ENCODE measurements around the gene NUDT7. TPM values are rescaled to one million over a fixed set of nuclear protein-coding genes. Genes with fewer than 3 reads are reported as not detected.
A peak's percentile ranks its signal among the peaks of the same experiment; 100 is the strongest.

NUDT7 gene
- total and polyA plus RNA-seq, 4 donors = 3.8 to 28.7 (median 10.1) TPM

GRCh38 chr16:77780378-77780837 lies 58.1 kb downstream of the NUDT7 start:
- ATAC-seq (ENCODE audit: low FRiP score) = peak; percentile 77
- intact Hi-C loops (cut with DNase I) = loop anchor here in 1 of 2 donors (10.0 kb wide), 1 partner anchor 184 kb away; no protein-coding TSS in a partner anchor
- Histone ChIP-seq H3K4me1 (ENCODE audit: control insufficient read depth in 1 of 2, insufficient read depth in 2 of 2, low read length in 2 of 2) (peaks cover 0 to 3% of the 10 kb centered on the region in 2 donors), H3K27me3 (ENCODE audit: control insufficient read depth in 1 of 2, insufficient read depth in 2 of 2, low read length in 1 of 2) (no peaks in the 10 kb centered on the region), H3K4me3 (ENCODE audit: low read length in 2 of 2) (no peak overlapping the region), H3K9me3 (ENCODE audit: control insufficient read depth, low read length) (no peaks in the 10 kb centered on the region), H3K27ac (ENCODE audit: low read depth in 1 of 2, low read length in 2 of 2) (peak overlapping the region in 1 of 2 donors; percentile 6), H3K36me3 (ENCODE audit: control insufficient read depth in 1 of 2, insufficient read depth in 2 of 2, low read length in 1 of 2) (no peaks in the 10 kb centered on the region)
- WGBS, 2 donors = 18 to 25% methylated on average over 9 of the region's 9 CpGs
- DNase-seq = peak in 1 of 2 donors; percentile 50

GRCh38 chr16:77781091-77781490 lies 58.8 kb downstream of the NUDT7 start:
- intact Hi-C loops (cut with DNase I) = loop anchor here in 1 of 2 donors (10.0 kb wide), 1 partner anchor 184 kb away; no protein-coding TSS in a partner anchor
- ATAC-seq (ENCODE audit: low FRiP score) = no peak
- no peak overlapping the region for H3K27ac ChIP-seq (ENCODE audit: low read depth in 1 of 2, low read length in 2 of 2)

GRCh38 chr16:77782694-77783093 lies 60.4 kb downstream of the NUDT7 start:
- Histone ChIP-seq H3K9me3 (ENCODE audit: control insufficient read depth, low read length) (no peaks in the 10 kb centered on the region), H3K36me3 (ENCODE audit: control insufficient read depth in 1 of 2, insufficient read depth in 2 of 2, low read length in 1 of 2) (no peaks in the 10 kb centered on the region), H3K4me1 (ENCODE audit: control insufficient read depth in 1 of 2, insufficient read depth in 2 of 2, low read length in 2 of 2) (peaks cover 0 to 3% of the 10 kb centered on the region in 2 donors), H3K27me3 (ENCODE audit: control insufficient read depth in 1 of 2, insufficient read depth in 2 of 2, low read length in 1 of 2) (no peaks in the 10 kb centered on the region), H3K27ac (ENCODE audit: low read depth in 1 of 2, low read length in 2 of 2) (no peak overlapping the region), H3K4me3 (ENCODE audit: low read length in 2 of 2) (no peak overlapping the region)
- ATAC-seq (ENCODE audit: low FRiP score) (no peak), DNase-seq (no peak)
- intact Hi-C loops (cut with DNase I) = loop anchor here in 1 of 2 donors (10.0 kb wide), 1 partner anchor 182 kb away; no protein-coding TSS in a partner anchor
- 31 to 40% methylated on average over 2 of the region's 2 CpGs for WGBS, 2 donors

More at GRCh38 chr16:77781091-77781490, 58.8 kb downstream of the NUDT7 start:
- no peak overlapping the region for H3K4me3 ChIP-seq (ENCODE audit: low read length in 2 of 2)
- H3K27me3 ChIP-seq (ENCODE audit: control insufficient read depth in 1 of 2, insufficient read depth in 2 of 2, low read length in 1 of 2) = no peaks in the 10 kb centered on the region
- DNase-seq = no peak
- no peaks in the 10 kb centered on the region for H3K9me3 ChIP-seq (ENCODE audit: control insufficient read depth, low read length)
- no peaks in the 10 kb centered on the region for H3K36me3 ChIP-seq (ENCODE audit: control insufficient read depth in 1 of 2, insufficient read depth in 2 of 2, low read length in 1 of 2)
- peaks cover 0 to 3% of the 10 kb centered on the region in 2 donors for H3K4me1 ChIP-seq (ENCODE audit: control insufficient read depth in 1 of 2, insufficient read depth in 2 of 2, low read length in 2 of 2)

- no peaks in the 10 kb centered on the region for H3K9me3 ChIP-seq (ENCODE audit: control insufficient read depth, low read length)
- intact Hi-C loops (cut with DNase I) = loop anchor here in 1 of 2 donors (10.0 kb wide), 1 partner anchor 180 kb away; no protein-coding TSS in a partner anchor
- no peaks in the 10 kb centered on the region for H3K36me3 ChIP-seq (ENCODE audit: control insufficient read depth in 1 of 2, insufficient read depth in 2 of 2, low read length in 1 of 2)
- no peak overlapping the region for H3K4me3 ChIP-seq (ENCODE audit: low read length in 2 of 2)
- H3K27ac ChIP-seq (ENCODE audit: low read depth in 1 of 2, low read length in 2 of 2) = no peak overlapping the region
- H3K27me3 ChIP-seq (ENCODE audit: control insufficient read depth in 1 of 2, insufficient read depth in 2 of 2, low read length in 1 of 2) = no peaks in the 10 kb centered on the region
- 89% methylated on average over 32 to 38 of the region's 38 CpGs for WGBS, 2 donors
- peaks cover 0 to 3% of the 10 kb centered on the region in 2 donors for H3K4me1 ChIP-seq (ENCODE audit: control insufficient read depth in 1 of 2, insufficient read depth in 2 of 2, low read length in 2 of 2)
- ATAC-seq (ENCODE audit: low FRiP score) (no peak), DNase-seq (no peak)
These were observed 62.4 kb downstream of the NUDT7 start for GRCh38 chr16:77784441-77785372.

GRCh38 chr16:77785373-77785764 lies 63.1 kb downstream of the NUDT7 start:
- Histone ChIP-seq H3K4me3 (ENCODE audit: low read length in 2 of 2) (no peak overlapping the region), H3K4me1 (ENCODE audit: control insufficient read depth in 1 of 2, insufficient read depth in 2 of 2, low read length in 2 of 2) (no peaks in the 10 kb centered on the region), H3K36me3 (ENCODE audit: control insufficient read depth in 1 of 2, insufficient read depth in 2 of 2, low read length in 1 of 2) (no peaks in the 10 kb centered on the region), H3K9me3 (ENCODE audit: control insufficient read depth, low read length) (no peaks in the 10 kb centered on the region), H3K27me3 (ENCODE audit: control insufficient read depth in 1 of 2, insufficient read depth in 2 of 2, low read length in 1 of 2) (no peaks in the 10 kb centered on the region), H3K27ac (ENCODE audit: low read depth in 1 of 2, low read length in 2 of 2) (no peak overlapping the region)
- intact Hi-C loops (cut with DNase I) = loop anchor here in 1 of 2 donors (10.0 kb wide), 1 partner anchor 179 kb away; no protein-coding TSS in a partner anchor
- ATAC-seq (ENCODE audit: low FRiP score) (no peak), DNase-seq (no peak)
- 91 to 94% methylated on average over 2 of the region's 2 CpGs for WGBS, 2 donors

- H3K4me1 ChIP-seq (ENCODE audit: control insufficient read depth in 1 of 2, insufficient read depth in 2 of 2, low read length in 2 of 2) = no peaks in the 10 kb centered on the region
- intact Hi-C loops (cut with DNase I) = loop anchor here in 1 of 2 donors (10.0 kb wide), 1 partner anchor 178 kb away; no protein-coding TSS in a partner anchor
- H3K36me3 ChIP-seq (ENCODE audit: control insufficient read depth in 1 of 2, insufficient read depth in 2 of 2, low read length in 1 of 2) = no peaks in the 10 kb centered on the region
- H3K27ac ChIP-seq (ENCODE audit: low read depth in 1 of 2, low read length in 2 of 2) = no peak overlapping the region
- H3K27me3 ChIP-seq (ENCODE audit: control insufficient read depth in 1 of 2, insufficient read depth in 2 of 2, low read length in 1 of 2) = no peaks in the 10 kb centered on the region
- DNase-seq (no peak), ATAC-seq (ENCODE audit: low FRiP score) (no peak)
- 48 to 50% methylated on average over 5 of the region's 5 CpGs for WGBS, 2 donors
- no peaks in the 10 kb centered on the region for H3K9me3 ChIP-seq (ENCODE audit: control insufficient read depth, low read length)
- H3K4me3 ChIP-seq (ENCODE audit: low read length in 2 of 2) = no peak overlapping the region
These were observed 64.0 kb downstream of the NUDT7 start for GRCh38 chr16:77786186-77786847.

- ATAC-seq (ENCODE audit: low FRiP score) (no peak), DNase-seq (no peak)
- no peak overlapping the region for H3K4me3 ChIP-seq (ENCODE audit: low read length in 2 of 2)
- H3K36me3 ChIP-seq (ENCODE audit: control insufficient read depth in 1 of 2, insufficient read depth in 2 of 2, low read length in 1 of 2) = no peaks in the 10 kb centered on the region
- intact Hi-C loops (cut with DNase I) = loop anchor here in 1 of 2 donors (10.0 kb wide), 1 partner anchor 177 kb away; no protein-coding TSS in a partner anchor
- 53 to 58% methylated on average over 2 of the region's 2 CpGs for WGBS, 2 donors
- H3K4me1 ChIP-seq (ENCODE audit: control insufficient read depth in 1 of 2, insufficient read depth in 2 of 2, low read length in 2 of 2) = no peaks in the 10 kb centered on the region
- no peak overlapping the region for H3K27ac ChIP-seq (ENCODE audit: low read depth in 1 of 2, low read length in 2 of 2)
- no peaks in the 10 kb centered on the region for H3K27me3 ChIP-seq (ENCODE audit: control insufficient read depth in 1 of 2, insufficient read depth in 2 of 2, low read length in 1 of 2)
- no peaks in the 10 kb centered on the region for H3K9me3 ChIP-seq (ENCODE audit: control insufficient read depth, low read length)
These were observed 65.1 kb downstream of the NUDT7 start for GRCh38 chr16:77787452-77787851.

Data from aorta (tissue), 5 donors.